Ovary (tissue), 3 donors: ENCODE measurements around the gene ALDOB.

ENCODE experiments used
- CTCF ChIP-seq, 3 donors: fragments of 450-650 bp in 2 of 3; fragments of 200-600 bp in 1 of 3; IDR thresholded peaks; one replicate each; pipeline versions ENCODE4 v1.5.1 to v1.8.0; 2016 to 2022; ENCODE audit warnings: antibody characterized with exemption in 3 of 3, mild to moderate bottlenecking in 1 of 3
- EP300 ChIP-seq: sonication (generic); formaldehyde crosslinking; IDR thresholded peaks from one replicate; pipeline ENCODE4 v1.6.1; 2017; ENCODE audit warnings: antibody characterized with exemption
- POLR2A ChIP-seq: fragments of 450-650 bp; IDR thresholded peaks from one replicate; pipeline ENCODE4 v1.6.1; 2017; ENCODE audit warnings: antibody characterized with exemption, mild to moderate bottlenecking, moderate library complexity
- donor health status: DM: no; HTN: no; CAD: no.

- TF ChIP-seq CTCF (IDR thresholded peaks at IDR 0.05) = no peak
- TF ChIP-seq POLR2A = no peak
- TF ChIP-seq EP300 = no peak
Observed at GRCh38 chr9:101470021-101470420, 34.4 kb upstream of the ALDOB start.
